Activated CD4-positive, CD25-positive, alpha-beta regulatory T cell treated with anti-CD3 and anti-CD28 coated beads, Interleukin-2, amount 50 U/mL, for 72 hours (primary cell): ENCODE results near the gene SPP2.

Source experiments
- DNase-seq: peaks from one replicate; pipeline ENCODE4 v3.0.0; 2021

Gene SPP2

DNA sequence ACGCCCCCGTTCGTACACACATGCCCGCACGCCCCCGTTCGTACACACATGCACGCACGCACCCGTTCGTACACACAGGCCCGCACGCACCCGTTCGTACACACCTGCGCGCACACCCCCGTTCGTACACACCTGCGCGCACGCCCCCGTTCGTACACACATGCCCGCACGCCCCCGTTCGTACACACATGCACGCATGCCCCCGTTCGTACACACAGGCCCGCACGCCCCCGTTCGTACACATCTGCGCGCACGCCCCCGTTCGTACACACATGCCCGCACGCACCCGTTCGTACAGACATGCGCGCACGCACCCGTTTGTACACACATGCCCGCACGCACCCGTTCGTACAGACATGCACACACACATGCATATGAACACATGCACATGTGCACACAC is 45.7 kb downstream of the SPP2 start:
- DNase-seq = no peak

GRCh38 chr2:234098681-234099080 is 48.2 kb downstream of the SPP2 start:
- DNase-seq = no peak

GRCh38 chr2:234099266-234099665 is 48.8 kb downstream of the SPP2 start:
- no peak for DNase-seq

DNA sequence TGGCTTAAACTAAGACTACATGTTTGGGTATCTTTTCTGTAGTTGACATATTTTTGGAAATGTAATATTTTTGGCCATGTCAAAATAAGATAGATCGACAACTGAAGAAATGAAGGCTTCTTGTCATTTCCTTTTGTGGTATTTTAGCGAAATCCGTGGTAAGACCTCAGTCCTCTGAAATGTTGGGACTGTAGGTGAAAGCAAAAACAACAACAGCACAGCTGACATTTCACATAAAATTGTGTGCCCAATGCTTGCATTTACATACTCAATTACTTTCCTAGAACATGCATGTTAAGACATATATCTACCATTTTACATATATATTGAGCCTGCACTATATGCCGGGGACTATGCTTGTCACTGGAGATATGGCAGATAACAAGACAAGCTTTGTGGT is 50.2 kb downstream of the SPP2 start:
- DNase-seq = no peak

DNA sequence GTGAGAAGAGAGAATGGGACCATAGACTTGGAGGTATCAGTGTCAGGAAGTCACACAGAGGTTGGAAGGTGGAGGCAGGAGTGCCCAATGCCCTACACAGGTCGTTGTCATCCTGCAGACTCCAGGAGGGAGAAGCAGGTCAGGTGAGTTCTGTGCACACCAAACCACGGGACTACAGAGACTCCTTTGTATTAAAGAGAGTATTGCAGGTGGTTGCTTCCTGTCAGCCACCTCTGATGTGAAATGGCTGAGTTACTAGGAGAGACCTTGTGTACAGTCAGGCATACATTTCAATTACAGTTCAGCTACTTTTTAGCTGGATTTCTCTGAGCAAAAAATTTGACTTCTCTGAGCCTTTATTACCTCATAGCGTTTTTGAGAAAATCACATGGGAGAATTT is 51.6 kb downstream of the SPP2 start:
- DNase-seq = no peak

DNA sequence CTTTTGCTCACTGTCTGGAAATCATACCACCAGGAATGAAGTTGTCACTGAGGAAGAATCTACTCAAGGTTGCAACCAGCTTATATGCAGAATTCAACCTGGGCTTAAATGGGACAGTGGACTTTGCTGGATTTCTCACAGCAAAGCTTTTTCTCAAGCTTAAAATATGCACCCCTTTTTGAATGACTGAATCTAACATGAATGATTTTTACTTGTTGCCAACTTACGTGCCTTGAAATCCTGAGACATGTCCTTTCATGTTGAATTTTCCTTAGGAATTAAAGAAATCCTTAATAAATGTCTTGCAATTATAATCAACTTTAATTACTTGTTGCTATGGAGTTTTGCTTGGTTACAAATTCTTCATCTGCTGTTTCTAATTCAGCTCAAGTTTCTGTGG is 57.4 kb downstream of the SPP2 start:
- no peak for DNase-seq

- no peak for DNase-seq
Observed at GRCh38 chr2:234109321-234109720, 58.8 kb downstream of the SPP2 start.

DNA sequence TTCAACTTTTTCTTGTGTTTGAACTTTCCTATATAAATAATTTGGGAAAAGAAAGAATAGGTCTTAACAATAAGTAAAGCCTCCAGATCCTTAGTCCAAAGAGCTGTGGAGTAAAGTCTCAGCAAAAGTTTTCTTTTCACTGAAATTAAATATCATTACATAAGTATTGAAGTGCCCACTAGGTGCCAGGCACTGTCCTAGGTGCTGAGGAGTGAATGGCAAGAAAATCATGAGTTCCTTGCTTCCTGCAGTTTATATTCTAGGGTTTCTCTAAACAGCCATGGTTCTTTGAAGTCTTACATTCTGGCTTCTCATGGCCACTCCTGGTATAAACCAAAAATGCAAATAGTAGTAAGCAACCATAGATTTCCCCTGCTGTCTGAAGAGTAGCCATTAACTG is 59.7 kb downstream of the SPP2 start:
- no peak for DNase-seq

GRCh38 chr2:234111523-234111922 is 61.0 kb downstream of the SPP2 start:
- no peak for DNase-seq

GRCh38 chr2:234116010-234116409 is 65.5 kb downstream of the SPP2 start:
- DNase-seq = no peak

- no peak for DNase-seq
Observed at GRCh38 chr2:234121999-234122398, 71.5 kb downstream of the SPP2 start.

DNA sequence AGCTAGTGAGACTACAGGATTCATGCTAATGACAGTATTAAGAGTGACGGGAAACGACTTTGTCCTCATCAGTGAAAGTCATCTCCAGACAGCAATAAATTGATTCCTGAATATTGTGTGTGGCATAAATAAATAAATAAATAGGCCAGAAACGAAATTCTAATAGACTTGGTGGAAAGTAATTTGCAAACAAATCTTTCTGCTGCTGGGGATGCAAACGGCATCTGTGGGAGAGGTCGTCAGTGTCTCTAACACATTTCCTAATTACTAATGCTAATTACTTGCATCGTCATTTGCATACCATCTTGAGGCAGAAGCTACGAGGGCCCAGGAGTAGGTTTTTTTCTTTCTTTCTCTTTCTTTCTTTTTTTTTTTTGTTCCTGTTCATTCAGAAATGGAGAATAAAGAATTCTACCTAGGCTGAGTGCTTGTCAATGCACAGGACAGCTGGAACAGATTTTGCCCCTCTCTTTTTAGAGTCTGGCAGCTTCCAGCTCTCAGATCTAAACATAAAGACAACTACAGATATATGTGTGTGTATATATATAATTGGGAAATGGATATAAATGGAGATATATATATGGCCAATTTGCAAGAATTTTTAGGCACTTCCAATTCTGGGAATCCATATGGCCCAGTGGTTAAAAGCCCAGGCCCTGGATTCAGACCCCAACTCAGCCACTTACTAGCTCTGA is 75.1 kb downstream of the SPP2 start:
- DNase-seq = no peak

- DNase-seq = no peak
Observed at GRCh38 chr2:234126146-234126470, 75.6 kb downstream of the SPP2 start.
